ENCODE results near the gene FSTL3. TPM values are rescaled to one million over a fixed set of nuclear protein-coding genes. Genes with fewer than 3 reads are reported as not detected.

FSTL3 gene
- total and polyA plus RNA-seq, 10 of the 15 experiments (the other 5 are each of a cell fraction or from before 2014, with no cell fraction given), result 0.42 to 13.5 (median 3.6) TPM

DNA sequence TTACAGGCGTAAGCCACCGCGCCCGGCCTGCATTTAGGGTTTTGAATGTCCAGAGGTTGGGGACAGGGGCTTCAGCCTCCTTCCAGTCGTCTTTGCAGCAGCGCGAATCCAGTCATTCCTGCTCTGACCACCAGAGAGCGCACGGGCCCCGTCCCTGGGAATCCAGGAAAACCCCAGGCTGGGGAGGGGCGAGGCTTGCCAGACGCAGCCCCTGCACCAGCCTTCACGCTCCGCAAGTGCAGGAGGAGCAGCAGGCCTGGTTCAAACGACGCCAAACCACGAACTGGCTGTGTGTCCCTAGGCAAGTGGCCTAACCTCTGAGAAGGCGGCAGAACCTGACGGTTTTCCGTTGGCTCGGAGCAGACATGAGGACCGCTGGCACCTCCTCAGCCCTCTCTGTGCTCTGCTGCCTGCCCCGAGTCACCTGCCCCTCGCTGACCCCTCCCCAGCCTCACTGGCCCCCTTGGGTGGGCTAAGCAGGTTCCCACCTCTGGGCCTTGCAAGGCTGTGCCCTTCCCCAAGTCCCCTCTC lies 11.2 kb upstream of the FSTL3 start:
- Histone ChIP-seq H3K36me3 (ENCODE audit: control insufficient read depth in 2 of 2, insufficient read depth in 2 of 2, low read length in 1 of 2) (peaks cover 0 to under 1% of the 10 kb centered on the region in 2 experiments; a peak in 2 of 4 replicates), H3K27me3 (replicated peaks in 1 of 2; ENCODE audit: control insufficient read depth in 2 of 2, insufficient read depth in 2 of 2, low read length in 1 of 2) (no peaks in the 10 kb centered on the region), H3K9ac (ENCODE audit: control insufficient read depth, insufficient read depth, low read length) (no peak overlapping the region), H3K4me1 (ENCODE audit: control insufficient read depth, insufficient read depth, low read length) (peaks cover 16% of the 10 kb centered on the region), H3K4me2 (ENCODE audit: control insufficient read depth, insufficient read depth) (0 out of 2 replicates have a peak overlapping the region, but pooled peaks have one; percentile 11), H3K9me3 (replicated peaks; ENCODE audit: control insufficient read depth, insufficient read depth, low read length) (no peaks in the 10 kb centered on the region; the same call in 2 of the 3 replicates), H3K4me3 (no peak overlapping the region), H3K79me2 (ENCODE audit: control insufficient read depth, insufficient read depth, low read length) (peaks cover 30% of the 10 kb centered on the region), H3K27ac (ENCODE audit: control insufficient read depth, insufficient read depth) (no peak overlapping the region), H4K20me1 (ENCODE audit: control insufficient read depth, insufficient read depth) (peaks cover 8% of the 10 kb centered on the region), H2AFZ (ENCODE audit: control insufficient read depth, low read depth, low read length) (peak overlapping the region; percentile 45; the same call in 1 of the 2 replicates)
- SMC1A ChIA-PET (ENCODE audit: uncharacterized antibody, unreplicated experiment), result interaction anchor here (0.7 to 2.1 kb wide), 2 partner anchors 66 to 69 kb away, joined by 3 to 12 read pairs; no protein-coding TSS in a partner anchor
- ATAC-seq, result peak; percentile 23
- CTCF ChIA-PET, result interaction anchor here (0.7 to 0.8 kb wide), 2 partner anchors 15 to 69 kb away, joined by 3 read pairs; no protein-coding TSS in a partner anchor
- no peak for DNase-seq (ENCODE audit: low read depth, low spot score)
- in situ Hi-C loops (cut with MboI) (loop anchor here (5.0 kb wide), 1 partner anchor 67 kb away; no protein-coding TSS in a partner anchor), intact Hi-C loops (cut with micrococcal nuclease; ENCODE audit: unreplicated experiment) (loop anchor here (1.0 kb wide), 1 partner anchor 69 kb away; no protein-coding TSS in a partner anchor)
- POLR2A ChIA-PET, result interaction anchor here (0.6 kb wide), 1 partner anchor 109 kb away, joined by 5 read pairs; no protein-coding TSS in a partner anchor
- no peak for FAIRE-seq
- WGBS (ENCODE audit: insufficient coverage, insufficient replicate concordance, low lambda C conversion rate, missing lambda C conversion rate), result 21% methylated on average over 24 of the region's 24 CpGs
- no TSS peak for BruUV-seq (replicated peaks)
- RAD21 ChIA-PET (ENCODE audit: unreplicated experiment), result interaction anchor here (0.6 to 1.6 kb wide), 4 partner anchors 10 to 69 kb away, joined by 3 to 9 read pairs (median 4); no protein-coding TSS in a partner anchor
- TF ChIP-seq, protein P1, sequence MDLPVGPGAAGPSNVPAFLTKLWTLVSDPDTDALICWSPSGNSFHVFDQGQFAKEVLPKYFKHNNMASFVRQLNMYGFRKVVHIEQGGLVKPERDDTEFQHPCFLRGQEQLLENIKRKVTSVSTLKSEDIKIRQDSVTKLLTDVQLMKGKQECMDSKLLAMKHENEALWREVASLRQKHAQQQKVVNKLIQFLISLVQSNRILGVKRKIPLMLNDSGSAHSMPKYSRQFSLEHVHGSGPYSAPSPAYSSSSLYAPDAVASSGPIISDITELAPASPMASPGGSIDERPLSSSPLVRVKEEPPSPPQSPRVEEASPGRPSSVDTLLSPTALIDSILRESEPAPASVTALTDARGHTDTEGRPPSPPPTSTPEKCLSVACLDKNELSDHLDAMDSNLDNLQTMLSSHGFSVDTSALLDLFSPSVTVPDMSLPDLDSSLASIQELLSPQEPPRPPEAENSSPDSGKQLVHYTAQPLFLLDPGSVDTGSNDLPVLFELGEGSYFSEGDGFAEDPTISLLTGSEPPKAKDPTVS (IDR thresholded peaks at IDR 0.05; ENCODE audit: low read depth, low read length), result no peak
- no peak for TF ChIP-seq BACH1 (IDR thresholded peaks at IDR 0.05; ENCODE audit: borderline replicate concordance)
- TF ChIP-seq CEBPZ (IDR thresholded peaks at IDR 0.05; ENCODE audit: low read depth, low read length), result no peak
- TF ChIP-seq CUX1 (IDR thresholded peaks at IDR 0.05; ENCODE audit: insufficient replicate concordance, low read depth, low read length), result no peak
- TF ChIP-seq RB1 (IDR thresholded peaks at IDR 0.05; ENCODE audit: borderline replicate concordance), result peak; percentile 70; the same call in 1 of the 2 replicates
- peak; percentile 66 for TF ChIP-seq RELB (IDR thresholded peaks at IDR 0.05; ENCODE audit: low read depth)
- TF ChIP-seq PBX3 (IDR thresholded peaks at IDR 0.05; ENCODE audit: insufficient replicate concordance, low read depth, low read length), result no peak
- no peak for TF ChIP-seq RBBP5 (conservative IDR thresholded peaks at IDR 0.05)

All from GM12878 (cell line).